HG03521 (cell line): ENCODE data around the gene ZDHHC5.
"Not testable (repeated sequence)": the region's sequence is repeated elsewhere in the genome, so short reads cannot be mapped to it uniquely, and the experiment has no call there.

ENCODE experiments used
- ATAC-seq: cut with Tn5 transposase; IDR thresholded peaks from one replicate; pipeline ENCODE4 v1.9.1; 2021; ENCODE audit warnings: mild to moderate bottlenecking, moderate library complexity; ENCODE audit not compliant: unreplicated experiment

ZDHHC5 gene

GRCh38 chr11:57663975-57664374 lies 3.9 kb upstream of the ZDHHC5 start:
- no peak for ATAC-seq

- ATAC-seq, result peak; percentile 62
These were observed 688 bp upstream of the ZDHHC5 start for GRCh38 chr11:57667117-57667735.

DNA sequence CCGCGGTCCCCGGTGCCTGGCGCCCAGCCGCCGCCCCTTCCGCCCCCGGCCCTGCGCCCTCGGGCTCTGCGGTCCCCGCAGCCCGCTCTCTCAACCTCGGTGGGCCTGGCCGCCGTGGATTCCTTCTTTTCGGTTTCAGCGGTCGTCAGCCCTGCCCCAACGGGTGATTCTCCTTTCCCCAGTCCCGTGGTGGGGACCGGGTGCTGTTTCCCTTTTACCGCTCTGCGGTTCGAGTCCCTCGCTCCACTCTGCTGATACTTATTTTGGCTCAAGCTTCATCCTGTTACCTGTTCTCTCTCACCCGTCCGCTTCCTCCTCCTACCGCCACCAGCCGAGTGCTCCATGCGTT lies 494 bp downstream of the ZDHHC5 start:
- ATAC-seq, result peak; percentile 3

DNA sequence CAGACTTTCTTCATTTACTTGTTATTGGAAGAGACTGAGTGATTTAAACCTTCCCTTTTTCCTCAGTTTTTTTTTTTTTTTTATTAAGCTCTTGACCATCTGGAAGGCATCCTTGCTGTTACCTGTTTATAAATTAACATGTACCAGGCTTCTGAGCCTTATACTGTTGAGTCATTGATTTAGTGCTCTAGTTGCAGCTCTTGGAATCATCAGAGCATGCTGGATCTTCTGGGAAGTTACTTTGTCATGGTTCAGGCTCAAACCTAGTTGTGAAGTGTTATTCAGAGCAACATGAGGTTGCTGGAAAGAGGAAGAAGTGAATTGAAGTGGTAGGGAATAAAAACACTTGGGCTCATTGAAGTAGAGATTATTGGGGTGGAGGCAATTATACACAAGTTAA lies 6.3 kb downstream of the ZDHHC5 start:
- no peak for ATAC-seq

GRCh38 chr11:57675176-57675941 lies 7.4 kb downstream of the ZDHHC5 start:
- no peak for ATAC-seq

DNA sequence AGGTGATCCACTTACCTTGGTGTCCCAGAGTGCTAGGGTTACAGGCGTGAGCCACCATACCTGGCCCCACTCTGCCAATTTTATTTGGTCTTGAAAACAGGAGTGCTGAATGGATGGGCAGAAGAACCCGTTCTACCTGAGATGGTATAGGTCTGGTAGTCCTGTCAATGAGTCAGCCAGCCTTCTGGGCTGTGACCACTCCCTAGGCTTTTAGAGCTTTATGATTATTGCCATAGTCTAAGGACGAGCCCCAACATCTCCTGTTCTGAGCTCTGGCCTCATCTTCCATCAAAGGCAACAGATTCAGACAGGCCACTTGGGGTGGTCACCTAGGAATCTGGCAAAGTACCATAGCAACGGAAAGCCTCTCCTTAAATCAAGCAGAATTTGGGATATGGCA lies 11.5 kb downstream of the ZDHHC5 start:
- ATAC-seq, result no peak

DNA sequence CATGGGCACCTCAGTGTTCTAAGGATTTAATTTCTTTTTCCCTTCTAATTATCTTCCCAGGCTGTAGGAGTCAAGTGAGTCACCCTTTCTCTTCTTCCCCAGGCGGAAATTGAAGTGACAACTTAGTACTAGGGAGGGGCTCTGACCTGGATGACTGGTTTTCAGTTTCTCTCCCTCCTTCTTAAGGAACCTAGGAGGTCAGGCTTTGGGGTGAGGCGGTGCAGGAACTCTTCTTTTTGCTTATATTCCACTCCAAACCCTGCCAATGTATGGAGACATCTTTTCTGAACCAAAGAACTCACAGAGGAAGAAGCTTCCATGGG lies 12.6 kb downstream of the ZDHHC5 start:
- ATAC-seq, result no peak

- ATAC-seq, result no peak
These were observed 13.3 kb downstream of the ZDHHC5 start for GRCh38 chr11:57681168-57681567.

DNA sequence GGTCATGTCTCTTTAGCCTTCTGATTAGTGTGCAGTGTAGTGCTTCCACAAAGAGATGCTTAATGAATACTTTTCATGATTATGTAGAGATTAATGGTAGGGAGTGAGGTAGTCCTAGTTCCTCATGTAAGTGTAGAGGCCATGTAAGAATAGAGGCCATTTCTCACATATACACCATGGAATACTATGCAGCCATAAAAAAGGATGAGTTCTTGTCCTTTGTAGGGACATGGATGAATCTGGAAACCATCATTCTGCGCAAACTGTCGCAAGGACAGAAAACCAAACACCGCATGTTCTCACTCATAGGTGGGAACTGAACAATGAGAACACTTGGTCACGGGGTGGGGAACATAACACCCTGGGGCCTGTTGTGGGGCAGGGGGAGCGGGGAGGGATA lies 22.6 kb downstream of the ZDHHC5 start:
- not testable (repeated sequence) for ATAC-seq

DNA sequence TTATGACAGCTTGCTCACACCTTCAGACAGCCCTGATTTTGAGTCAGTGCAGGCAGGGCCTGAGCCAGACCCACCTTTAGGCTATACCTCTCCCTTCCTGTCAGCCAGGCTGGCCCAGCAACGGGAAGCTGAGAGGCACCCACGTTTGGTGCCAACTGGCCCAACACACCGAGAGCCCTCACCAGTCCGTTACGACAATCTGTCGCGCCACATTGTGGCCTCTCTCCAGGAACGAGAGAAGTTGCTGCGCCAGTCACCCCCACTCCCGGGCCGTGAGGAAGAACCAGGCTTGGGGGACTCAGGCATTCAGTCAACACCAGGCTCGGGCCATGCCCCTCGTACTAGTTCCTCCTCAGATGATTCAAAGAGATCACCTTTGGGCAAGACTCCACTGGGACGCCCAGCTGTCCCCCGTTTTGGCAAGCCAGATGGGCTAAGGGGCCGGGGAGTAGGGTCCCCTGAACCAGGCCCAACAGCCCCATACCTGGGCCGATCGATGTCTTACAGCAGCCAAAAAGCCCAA lies 31.0 kb downstream of the ZDHHC5 start:
- no peak for ATAC-seq

GRCh38 chr11:57699813-57700212 lies 31.9 kb downstream of the ZDHHC5 start:
- ATAC-seq, result no peak

DNA sequence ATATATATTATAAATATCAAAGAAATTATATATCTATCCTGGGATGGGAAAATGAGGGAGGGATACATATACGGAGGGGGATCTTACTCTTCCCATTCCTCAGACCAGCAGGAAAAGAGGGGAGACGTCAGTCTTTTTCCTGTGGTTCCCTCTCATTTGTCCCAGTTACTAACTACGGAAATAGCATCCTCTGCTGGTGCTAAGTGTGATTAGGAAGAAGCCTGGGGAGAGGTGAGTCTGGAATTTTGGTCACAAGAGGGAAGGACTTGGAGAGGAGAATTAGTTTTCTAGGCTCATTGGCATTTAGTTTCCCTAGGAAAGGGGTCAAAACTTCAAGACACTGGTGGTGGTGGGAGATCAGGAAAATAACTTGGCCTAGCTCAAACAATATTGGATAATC lies 32.5 kb downstream of the ZDHHC5 start:
- ATAC-seq, result no peak

DNA sequence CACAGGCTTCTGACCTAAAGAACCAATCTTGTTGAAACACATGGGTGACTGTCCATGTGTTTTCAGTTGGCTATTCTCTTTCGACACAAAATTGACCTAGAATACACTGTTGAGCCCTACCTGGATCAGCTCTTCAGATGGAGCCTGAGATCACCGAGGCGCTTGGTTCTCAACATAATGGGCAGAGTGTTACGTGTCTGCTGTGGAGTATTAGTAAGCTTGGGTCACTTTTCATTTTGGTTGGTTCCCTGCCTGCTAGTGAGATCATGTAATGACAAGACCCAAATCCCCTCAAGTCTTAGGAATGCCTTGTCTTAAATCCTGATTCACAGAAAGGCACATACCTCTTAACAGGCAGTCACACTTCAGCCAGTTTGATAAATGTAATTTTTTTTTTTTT lies 35.4 kb downstream of the ZDHHC5 start:
- no peak for ATAC-seq

GRCh38 chr11:57704932-57705331 lies 37.0 kb downstream of the ZDHHC5 start:
- no peak for ATAC-seq

- not testable (repeated sequence) for ATAC-seq
These were observed 37.5 kb downstream of the ZDHHC5 start for GRCh38 chr11:57705432-57705831.

- ATAC-seq, result no peak
These were observed 42.0 kb downstream of the ZDHHC5 start for GRCh38 chr11:57709802-57710367.

- peak; percentile 41 for ATAC-seq
These were observed 43.7 kb downstream of the ZDHHC5 start, which contains the start of gene MED19 for GRCh38 chr11:57711414-57712255. Gene MED19, minus strand, starts transcription at chr11:57712215. Its CDS starts 36 bp downstream, at chr11:57712179.

- ATAC-seq, result peak; percentile 93
These were observed 44.6 kb downstream of the ZDHHC5 start, which contains the start of gene TMX2 for GRCh38 chr11:57712256-57713150. Gene TMX2, plus strand, starts transcription at chr11:57712593. Its CDS starts 26 bp downstream, at chr11:57712619.

GRCh38 chr11:57713835-57714234 lies 45.9 kb downstream of the ZDHHC5 start:
- no peak for ATAC-seq

GRCh38 chr11:57716726-57717125 lies 48.8 kb downstream of the ZDHHC5 start:
- not testable (repeated sequence) for ATAC-seq
